Measurements from ENCODE around the gene CDK5. TPM values are rescaled to one million over a fixed set of nuclear protein-coding genes. Genes with fewer than 3 reads are reported as not detected.
"Not testable (repeated sequence)": the region's sequence is repeated elsewhere in the genome, so short reads cannot be mapped to it uniquely, and the experiment has no call there.

Gene CDK5
- total RNA-seq, 1 experiment from 2014 or later = 21.1 TPM

- peak; percentile 81 for DNase-seq (ENCODE audit: low spot score)
- H3K4me1 ChIP-seq (ENCODE audit: insufficient read depth, low read length, poor library complexity, severe bottlenecking) = peaks cover 23% of the 10 kb centered on the region
- ChIA-PET CTCF (no interaction called here), POLR2A (ENCODE audit: low non-redundant PET) (no interaction called here)
- no peak overlapping the region for H3K4me3 ChIP-seq (ENCODE audit: low read depth, low read length, poor library complexity, severe bottlenecking)
- no peaks in the 10 kb centered on the region for H3K9me3 ChIP-seq (ENCODE audit: low read depth, low read length, poor library complexity, severe bottlenecking)
- H3K27me3 ChIP-seq (replicated peaks; ENCODE audit: insufficient read depth, low read depth, low read length, poor library complexity) = no peaks in the 10 kb centered on the region
- TF ChIP-seq CTCF (conservative IDR thresholded peaks at IDR 0.05; ENCODE audit: low read depth, low read length) (peak; percentile 74), EZH2 (IDR thresholded peaks at IDR 0.05; ENCODE audit: borderline replicate concordance, low read depth, low read length, poor library complexity, severe bottlenecking) (no peak)
- no peaks in the 10 kb centered on the region for H3K36me3 ChIP-seq (ENCODE audit: insufficient read depth, low read length, poor library complexity, severe bottlenecking)
- BruUV-seq (replicated peaks) = no TSS peak
- intact Hi-C loops (cut with micrococcal nuclease; ENCODE audit: unreplicated experiment) = loop anchor here (2.0 to 5.0 kb wide), 2 partner anchors 50 to 99 kb away; no protein-coding TSS in a partner anchor
- H3K27ac ChIP-seq (ENCODE audit: low read depth, low read length, poor library complexity, severe bottlenecking) = no peak overlapping the region
Measured at GRCh38 chr7:151012911-151013347, 44.8 kb downstream of the CDK5 start.

GRCh38 chr7:151012031-151012692, 45.5 kb downstream of the CDK5 start:
- no peak for DNase-seq (ENCODE audit: low spot score)
- CTCF ChIA-PET = interaction anchor here (0.6 kb wide), 1 partner anchor 67 kb away, joined by 3 read pairs; no protein-coding TSS in a partner anchor
- intact Hi-C loops (cut with micrococcal nuclease; ENCODE audit: unreplicated experiment) = loop anchor here (2.0 to 5.0 kb wide), 2 partner anchors 49 to 100 kb away; no protein-coding TSS in a partner anchor
- Histone ChIP-seq H3K36me3 (ENCODE audit: insufficient read depth, low read length, poor library complexity, severe bottlenecking) (no peaks in the 10 kb centered on the region), H3K4me1 (ENCODE audit: insufficient read depth, low read length, poor library complexity, severe bottlenecking) (peaks cover 26% of the 10 kb centered on the region), H3K9me3 (ENCODE audit: low read depth, low read length, poor library complexity, severe bottlenecking) (no peaks in the 10 kb centered on the region), H3K27me3 (replicated peaks; ENCODE audit: insufficient read depth, low read depth, low read length, poor library complexity) (no peaks in the 10 kb centered on the region), H3K27ac (ENCODE audit: low read depth, low read length, poor library complexity, severe bottlenecking) (no peak overlapping the region), H3K4me3 (ENCODE audit: low read depth, low read length, poor library complexity, severe bottlenecking) (no peak overlapping the region)
- no peak for TF ChIP-seq CTCF (conservative IDR thresholded peaks at IDR 0.05; ENCODE audit: low read depth, low read length)
- TF ChIP-seq EZH2 (IDR thresholded peaks at IDR 0.05; ENCODE audit: borderline replicate concordance, low read depth, low read length, poor library complexity, severe bottlenecking) = no peak
- POLR2A ChIA-PET (ENCODE audit: low non-redundant PET) = no interaction called here
- no TSS peak for BruUV-seq (replicated peaks)

GRCh38 chr7:151011616-151012015, 46.1 kb downstream of the CDK5 start:
- peaks cover 26% of the 10 kb centered on the region for H3K4me1 ChIP-seq (ENCODE audit: insufficient read depth, low read length, poor library complexity, severe bottlenecking)
- H3K27ac ChIP-seq (ENCODE audit: low read depth, low read length, poor library complexity, severe bottlenecking); DNase-seq (ENCODE audit: low spot score); POLR2A ChIA-PET (ENCODE audit: low non-redundant PET); H3K4me3 ChIP-seq (ENCODE audit: low read depth, low read length, poor library complexity, severe bottlenecking); H3K9me3 ChIP-seq (ENCODE audit: low read depth, low read length, poor library complexity, severe bottlenecking); H3K36me3 ChIP-seq (ENCODE audit: insufficient read depth, low read length, poor library complexity, severe bottlenecking); H3K27me3 ChIP-seq (replicated peaks; ENCODE audit: insufficient read depth, low read depth, low read length, poor library complexity); BruUV-seq (replicated peaks): not testable (repeated sequence)
- intact Hi-C loops (cut with micrococcal nuclease; ENCODE audit: unreplicated experiment) = loop anchor here (2.0 to 5.0 kb wide), 2 partner anchors 49 to 101 kb away; no protein-coding TSS in a partner anchor
- CTCF ChIA-PET = interaction anchor here (0.6 kb wide), 1 partner anchor 66 kb away, joined by 3 read pairs; no protein-coding TSS in a partner anchor

GRCh38 chr7:151011097-151011409, 46.6 kb downstream of the CDK5 start:
- no peaks in the 10 kb centered on the region for H3K9me3 ChIP-seq (ENCODE audit: low read depth, low read length, poor library complexity, severe bottlenecking)
- no peak for DNase-seq (ENCODE audit: low spot score)
- peaks cover 26% of the 10 kb centered on the region for H3K4me1 ChIP-seq (ENCODE audit: insufficient read depth, low read length, poor library complexity, severe bottlenecking)
- POLR2A ChIA-PET (ENCODE audit: low non-redundant PET) = no interaction called here
- no peaks in the 10 kb centered on the region for H3K27me3 ChIP-seq (replicated peaks; ENCODE audit: insufficient read depth, low read depth, low read length, poor library complexity)
- no peak for TF ChIP-seq CTCF (conservative IDR thresholded peaks at IDR 0.05; ENCODE audit: low read depth, low read length)
- TF ChIP-seq EZH2 (IDR thresholded peaks at IDR 0.05; ENCODE audit: borderline replicate concordance, low read depth, low read length, poor library complexity, severe bottlenecking) = no peak
- intact Hi-C loops (cut with micrococcal nuclease; ENCODE audit: unreplicated experiment) = loop anchor here (5.0 kb wide), 1 partner anchor 101 kb away; no protein-coding TSS in a partner anchor
- CTCF ChIA-PET = no interaction called here
- H3K36me3 ChIP-seq (ENCODE audit: insufficient read depth, low read length, poor library complexity, severe bottlenecking) = no peaks in the 10 kb centered on the region
- no peak overlapping the region for H3K4me3 ChIP-seq (ENCODE audit: low read depth, low read length, poor library complexity, severe bottlenecking)
- no peak overlapping the region for H3K27ac ChIP-seq (ENCODE audit: low read depth, low read length, poor library complexity, severe bottlenecking)
- no TSS peak for BruUV-seq (replicated peaks)
